HL-60/S4 treated with phorbol 12-myristate 13-acetate at 8.2 ng/mL for 4 days and 3 days (cell line): ENCODE results near the gene FRMPD2.
"Not testable (repeated sequence)": the region's sequence is repeated elsewhere in the genome, so short reads cannot be mapped to it uniquely, and the experiment has no call there.

Experiments
- in situ Hi-C: fragments of 300-500 bp; cut with MboI; formaldehyde crosslinking; loops from 2 replicates; pipeline ENCODE4 v1.15.0; 2022; ENCODE audit warnings: low sequenced_read_pairs

Gene FRMPD2

GRCh38 chr10:48209241-48209640 lies 65.3 kb downstream of the FRMPD2 start:
- in situ Hi-C loops: no loop called here

- in situ Hi-C loops: no loop called here
Measured at GRCh38 chr10:48207853-48208252, 66.6 kb downstream of the FRMPD2 start.

GRCh38 chr10:48206482-48207250 lies 67.8 kb downstream of the FRMPD2 start:
- in situ Hi-C loops: no loop called here

- in situ Hi-C loops: no loop called here
Measured at GRCh38 chr10:48205918-48206317, 68.6 kb downstream of the FRMPD2 start.

- in situ Hi-C loops: no loop called here
Measured at GRCh38 chr10:48199580-48200377, 74.7 kb downstream of the FRMPD2 start.

GRCh38 chr10:48197236-48197899 lies 77.1 kb downstream of the FRMPD2 start:
- in situ Hi-C loops: no loop called here

- in situ Hi-C loops: no loop called here
Measured at GRCh38 chr10:48195803-48196202, 78.7 kb downstream of the FRMPD2 start.

- in situ Hi-C loops: no loop called here
Measured at GRCh38 chr10:48194830-48195229, 79.7 kb downstream of the FRMPD2 start.

- in situ Hi-C loops: no loop called here
Measured at GRCh38 chr10:48193556-48193955, 80.9 kb downstream of the FRMPD2 start.

GRCh38 chr10:48192881-48193450 lies 81.5 kb downstream of the FRMPD2 start:
- in situ Hi-C loops: no loop called here

GRCh38 chr10:48187713-48188485 lies 86.6 kb downstream of the FRMPD2 start:
- in situ Hi-C loops: no loop called here

- in situ Hi-C loops: no loop called here
Measured at GRCh38 chr10:48187126-48187525, 87.4 kb downstream of the FRMPD2 start.

GRCh38 chr10:48186264-48186804 lies 88.2 kb downstream of the FRMPD2 start:
- in situ Hi-C loops: not testable (repeated sequence)

- in situ Hi-C loops: no loop called here
Measured at GRCh38 chr10:48184224-48184623, 90.3 kb downstream of the FRMPD2 start.

- in situ Hi-C loops: not testable (repeated sequence)
Measured at GRCh38 chr10:48172715-48173114, 101.8 kb downstream of the FRMPD2 start.

- in situ Hi-C loops: not testable (repeated sequence)
Measured at GRCh38 chr10:48160670-48161069, 113.8 kb downstream of the FRMPD2 start.

- in situ Hi-C loops: not testable (repeated sequence)
Measured at GRCh38 chr10:48160163-48160562, 114.3 kb downstream of the FRMPD2 start.

GRCh38 chr10:48154211-48155140 lies 120.0 kb downstream of the FRMPD2 start:
- in situ Hi-C loops: not testable (repeated sequence)

GRCh38 chr10:48147643-48148042 lies 126.9 kb downstream of the FRMPD2 start:
- in situ Hi-C loops: not testable (repeated sequence)
